ENCODE measurements around the gene CHST11. TPM values are rescaled to one million over a fixed set of nuclear protein-coding genes. Genes with fewer than 3 reads are reported as not detected.

CHST11 gene
- total and polyA plus RNA-seq, 10 of the 15 experiments (the other 5 are each of a cell fraction or from before 2014, with no cell fraction given) = 1.9 to 38.1 (median 17.2) TPM

DNA sequence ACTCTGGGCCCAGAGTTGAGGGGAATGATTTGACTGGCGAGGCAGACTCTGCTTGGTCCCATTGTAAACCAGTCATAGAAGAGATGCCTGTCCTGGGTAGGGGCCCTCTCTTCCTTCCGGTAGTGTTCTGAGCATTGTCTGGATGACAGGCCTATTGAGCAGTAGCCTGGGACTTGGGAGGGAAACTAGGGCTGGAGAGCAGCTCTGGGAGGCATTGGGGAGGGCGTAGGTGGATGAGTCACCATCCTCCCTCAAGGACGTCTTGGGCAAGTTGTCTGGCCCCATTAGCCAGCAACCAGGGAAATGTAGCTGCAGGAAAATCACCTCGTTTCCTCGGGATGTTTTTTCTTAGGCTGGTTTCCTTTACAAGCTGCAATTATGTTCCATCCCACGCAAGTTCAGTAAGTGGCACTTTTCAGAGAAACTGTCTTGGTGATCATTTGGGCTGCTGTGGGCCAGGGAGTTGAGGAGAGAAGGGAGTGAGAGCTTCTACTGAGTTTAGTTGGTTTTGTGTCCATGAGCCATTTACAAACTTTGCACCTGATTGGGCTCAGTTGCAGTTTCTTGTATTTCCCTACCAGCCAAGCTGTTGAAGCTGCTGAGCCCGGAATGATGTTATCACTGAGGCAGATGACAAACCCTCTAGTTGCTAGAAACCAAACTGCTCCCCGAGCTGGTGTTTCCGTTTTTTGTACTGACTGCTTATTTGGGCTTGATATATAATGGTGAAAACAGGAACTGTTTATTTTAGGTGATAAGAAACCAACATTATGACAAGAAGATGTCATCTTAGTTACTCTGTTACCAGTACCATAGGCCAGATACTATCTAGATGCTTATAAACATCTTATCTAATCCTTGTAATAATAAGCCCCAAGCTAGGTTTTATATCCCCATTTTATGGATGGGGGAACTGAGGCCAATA, 147.6 kb downstream of the CHST11 start (continued):
- TF ChIP-seq CHD2 (IDR thresholded peaks at IDR 0.05; ENCODE audit: borderline replicate concordance, low read depth, low read length) (no peak), ZSCAN29 (IDR thresholded peaks at IDR 0.05) (no peak), BCL11A (IDR thresholded peaks at IDR 0.05; ENCODE audit: low read depth, low read length) (peak; percentile 13; the same call in 1 of the 2 replicates), ASH2L (IDR thresholded peaks at IDR 0.05; ENCODE audit: borderline replicate concordance, low read depth) (no peak), FOXK2 (IDR thresholded peaks at IDR 0.05) (no peak), EZH2 (IDR thresholded peaks at IDR 0.05; ENCODE audit: borderline replicate concordance, control insufficient read depth, low read depth, low read length) (no peak), MTA3 (IDR thresholded peaks at IDR 0.05; ENCODE audit: borderline replicate concordance, low read length) (0 out of 2 replicates have a peak, but pooled peaks have one; percentile 19)
- TF ChIP-seq, protein P1, sequence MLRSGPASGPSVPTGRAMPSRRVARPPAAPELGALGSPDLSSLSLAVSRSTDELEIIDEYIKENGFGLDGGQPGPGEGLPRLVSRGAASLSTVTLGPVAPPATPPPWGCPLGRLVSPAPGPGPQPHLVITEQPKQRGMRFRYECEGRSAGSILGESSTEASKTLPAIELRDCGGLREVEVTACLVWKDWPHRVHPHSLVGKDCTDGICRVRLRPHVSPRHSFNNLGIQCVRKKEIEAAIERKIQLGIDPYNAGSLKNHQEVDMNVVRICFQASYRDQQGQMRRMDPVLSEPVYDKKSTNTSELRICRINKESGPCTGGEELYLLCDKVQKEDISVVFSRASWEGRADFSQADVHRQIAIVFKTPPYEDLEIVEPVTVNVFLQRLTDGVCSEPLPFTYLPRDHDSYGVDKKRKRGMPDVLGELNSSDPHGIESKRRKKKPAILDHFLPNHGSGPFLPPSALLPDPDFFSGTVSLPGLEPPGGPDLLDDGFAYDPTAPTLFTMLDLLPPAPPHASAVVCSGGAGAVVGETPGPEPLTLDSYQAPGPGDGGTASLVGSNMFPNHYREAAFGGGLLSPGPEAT (IDR thresholded peaks at IDR 0.05; ENCODE audit: low read depth) = 0 out of 2 replicates have a peak, but pooled peaks have one; percentile 22
